Aorta (tissue), 5 donors: ENCODE results near the gene DUSP12. TPM values are rescaled to one million over a fixed set of nuclear protein-coding genes. Genes with fewer than 3 reads are reported as not detected.

Source experiments
- ATAC-seq: fragments of 200-7000 bp; cut with Tn5 transposase; one replicate; pipeline ENCODE4 v1.9.1; 2022; ENCODE audit warnings: moderate library complexity; ENCODE audit not compliant: low FRiP score
- DNase-seq, 2 donors: peaks; one replicate each; pipeline ENCODE4 v3.0.0-alpha.2; 2020
- H3K27ac ChIP-seq, 2 donors: one replicate each; pipeline ENCODE4 v1.5.1; 2013; ENCODE audit warnings: low read length in 2 of 2, mild to moderate bottlenecking in 2 of 2, moderate library complexity in 2 of 2, control low read depth in 1 of 2, inconsistent platforms in 1 of 2, low read depth in 1 of 2
- H3K27me3 ChIP-seq, 2 donors: one replicate each; pipeline ENCODE4 v1.6.1; 2013; ENCODE audit warnings: control low read depth in 1 of 2, low read length in 1 of 2, mild to moderate bottlenecking in 1 of 2, moderate library complexity in 1 of 2; ENCODE audit not compliant: insufficient read depth in 2 of 2, control insufficient read depth in 1 of 2
- H3K36me3 ChIP-seq, 2 donors: one replicate each; pipeline ENCODE4 v1.6.1; 2013; ENCODE audit warnings: control low read depth in 1 of 2, low read length in 1 of 2, mild to moderate bottlenecking in 1 of 2; ENCODE audit not compliant: insufficient read depth in 2 of 2, control insufficient read depth in 1 of 2
- H3K4me1 ChIP-seq, 2 donors: one replicate each; pipeline ENCODE4 v1.6.1; 2013; ENCODE audit warnings: low read length in 2 of 2, control low read depth in 1 of 2, mild to moderate bottlenecking in 1 of 2, moderate library complexity in 1 of 2; ENCODE audit not compliant: insufficient read depth in 2 of 2, control insufficient read depth in 1 of 2
- H3K4me3 ChIP-seq, 2 donors: one replicate each; pipeline ENCODE4 v1.5.1; 2013; ENCODE audit warnings: low read length in 2 of 2, control low read depth in 1 of 2, mild to moderate bottlenecking in 1 of 2
- H3K9me3 ChIP-seq: one replicate; pipeline ENCODE4 v1.6.1; 2013; ENCODE audit warnings: mild to moderate bottlenecking, low read length; ENCODE audit not compliant: control insufficient read depth
- WGBS, 2 donors: extraction: QIAGEN DNeasy Blood & Tissue Kit; methylation state at CpG; one replicate each; pipeline ENCODE4 v1.1.7; 2013; 5-methylcytosine and 5-hydroxymethylcytosine counted together
- intact Hi-C, 2 donors: fragments of 100-400 bp; cut with DNase I; formaldehyde crosslinking; loops; one replicate each; pipeline versions ENCODE4 v1.14.2 to v1.15.0; 2022
- polyA plus RNA-seq, 2 donors: library from polyadenylated mRNA; stranded (reverse); fragments of 200-250 nt; gene quantifications; one replicate each; pipeline ENCODE4 v1.2.3, GENCODE V29; 2013
- total RNA-seq, 2 donors: library from RNA; stranded (reverse); fragmentation: NEBNext Ultra II Directional; extraction: Animal tissue kit (Norgen Biotek cat#: 25700); gene quantifications; one replicate each; pipeline ENCODE4 v1.2.1, GENCODE V29; 2021
- donor health status: healthy with polysubstance abuse.
- donor health status: Bipolar disorder and iron deficiency.
- donor health status: DM: no; HTN: no; CAD: no.
- donor health status: DM: no; HTN: no; CAD: no.
- donor health status: DM: yes; HTN: yes; CAD: no.

DUSP12 gene
- total and polyA plus RNA-seq, 4 donors = 19.3 to 30.1 (median 23.9) TPM

- Histone ChIP-seq H3K4me1 (no peaks in the 10 kb centered on the region), H3K27ac (no peak overlapping the region), H3K4me3 (no peak overlapping the region), H3K36me3 (no peaks in the 10 kb centered on the region), H3K27me3 (no peaks in the 10 kb centered on the region), H3K9me3 (no peaks in the 10 kb centered on the region)
- no peak for ATAC-seq
- intact Hi-C loops = no loop called here
- DNase-seq = no peak
These were observed 22.8 kb downstream of the DUSP12 start for GRCh38 chr1:161772397-161772796.

GRCh38 chr1:161773791-161774190 is 24.2 kb downstream of the DUSP12 start:
- Histone ChIP-seq H3K4me3 (no peak overlapping the region), H3K36me3 (no peaks in the 10 kb centered on the region), H3K4me1 (no peaks in the 10 kb centered on the region), H3K9me3 (no peaks in the 10 kb centered on the region), H3K27ac (no peak overlapping the region), H3K27me3 (no peaks in the 10 kb centered on the region)
- 49 to 55% methylated on average over 4 of the region's 4 CpGs for WGBS, 2 donors
- no peak for DNase-seq
- no peak for ATAC-seq
- intact Hi-C loops = no loop called here

- Histone ChIP-seq H3K4me3 (no peak overlapping the region), H3K4me1 (no peaks in the 10 kb centered on the region), H3K27me3 (no peaks in the 10 kb centered on the region), H3K27ac (no peak overlapping the region), H3K36me3 (no peaks in the 10 kb centered on the region), H3K9me3 (no peaks in the 10 kb centered on the region)
- ATAC-seq (no peak), DNase-seq (no peak)
- intact Hi-C loops = no loop called here
- WGBS, 2 donors = 82 to 85% methylated on average over 2 of the region's 2 CpGs
These were observed 27.7 kb downstream of the DUSP12 start for GRCh38 chr1:161777261-161777660.

GRCh38 chr1:161778522-161778921 is 28.9 kb downstream of the DUSP12 start:
- DNase-seq = no peak
- Histone ChIP-seq H3K4me1 (no peaks in the 10 kb centered on the region), H3K27ac (no peak overlapping the region), H3K36me3 (peaks cover 0 to 2% of the 10 kb centered on the region in 2 donors), H3K4me3 (no peak overlapping the region), H3K27me3 (no peaks in the 10 kb centered on the region), H3K9me3 (no peaks in the 10 kb centered on the region)
- no peak for ATAC-seq
- 86 to 88% methylated on average over 1 of the region's 1 CpG for WGBS, 2 donors
- intact Hi-C loops = no loop called here

GRCh38 chr1:161779393-161779792 is 29.8 kb downstream of the DUSP12 start:
- Histone ChIP-seq H3K4me3 (no peak overlapping the region), H3K27ac (no peak overlapping the region), H3K27me3 (no peaks in the 10 kb centered on the region), H3K36me3 (peaks cover 2 to 3% of the 10 kb centered on the region in 2 donors), H3K9me3 (no peaks in the 10 kb centered on the region), H3K4me1 (no peaks in the 10 kb centered on the region)
- ATAC-seq (no peak), DNase-seq (no peak)
- intact Hi-C loops = no loop called here
- WGBS, 2 donors = 41 to 45% methylated on average over 2 of the region's 2 CpGs

- H3K4me1 ChIP-seq = no peaks in the 10 kb centered on the region
- H3K9me3 ChIP-seq = no peaks in the 10 kb centered on the region
- no peaks in the 10 kb centered on the region for H3K27me3 ChIP-seq
- intact Hi-C loops = no loop called here
- no peak for DNase-seq
- no peak for ATAC-seq
- H3K36me3 ChIP-seq = peaks cover 3 to 4% of the 10 kb centered on the region in 2 donors
- H3K27ac ChIP-seq = no peak overlapping the region
- H3K4me3 ChIP-seq = no peak overlapping the region
These were observed 32.4 kb downstream of the DUSP12 start for GRCh38 chr1:161781995-161782394.

- H3K36me3 ChIP-seq = peaks cover 3 to 4% of the 10 kb centered on the region in 2 donors
- intact Hi-C loops = no loop called here
- no peak overlapping the region for H3K4me3 ChIP-seq
- H3K27ac ChIP-seq = no peak overlapping the region
- H3K9me3 ChIP-seq = no peaks in the 10 kb centered on the region
- no peak for DNase-seq
- no peak for ATAC-seq
- H3K27me3 ChIP-seq = no peaks in the 10 kb centered on the region
- H3K4me1 ChIP-seq = no peaks in the 10 kb centered on the region
- WGBS, 2 donors = 96 to 99% methylated on average over 4 of the region's 4 CpGs
These were observed 33.3 kb downstream of the DUSP12 start for GRCh38 chr1:161782886-161783285.

- Histone ChIP-seq H3K4me3 (no peak overlapping the region), H3K9me3 (no peaks in the 10 kb centered on the region), H3K36me3 (peaks cover 3 to 4% of the 10 kb centered on the region in 2 donors), H3K27me3 (no peaks in the 10 kb centered on the region), H3K27ac (no peak overlapping the region), H3K4me1 (no peaks in the 10 kb centered on the region)
- ATAC-seq (no peak), DNase-seq (peak in 1 of 2 donors; percentile 74)
- 70 to 75% methylated on average over 1 of the region's 1 CpG for WGBS, 2 donors
- intact Hi-C loops = no loop called here
These were observed 35.4 kb downstream of the DUSP12 start for GRCh38 chr1:161784968-161785367.

GRCh38 chr1:161787355-161787754 is 37.8 kb downstream of the DUSP12 start:
- no peak overlapping the region for H3K27ac ChIP-seq
- no peak overlapping the region for H3K4me3 ChIP-seq
- H3K27me3 ChIP-seq = no peaks in the 10 kb centered on the region
- no peak for DNase-seq
- H3K36me3 ChIP-seq = peaks cover 6 to 9% of the 10 kb centered on the region in 2 donors
- intact Hi-C loops = no loop called here
- H3K9me3 ChIP-seq = no peaks in the 10 kb centered on the region
- H3K4me1 ChIP-seq = no peaks in the 10 kb centered on the region
- no peak for ATAC-seq
- WGBS, 2 donors = 67 to 70% methylated on average over 4 of the region's 4 CpGs
